ENCODE data around the gene SLC9A9.

Gene SLC9A9

GRCh38 chr3:143605233-143605950, 242.9 kb downstream of the SLC9A9 start:
- Histone ChIP-seq H3K27ac (ENCODE audit: low read depth, low read length) (no peak overlapping the region), H3K4me3 (ENCODE audit: low read length) (no peak overlapping the region), H3K9ac (ENCODE audit: low read length) (no peak overlapping the region), H3K36me3 (ENCODE audit: control insufficient read depth, insufficient read depth, low read length) (no peaks in the 10 kb centered on the region), H3K4me1 (ENCODE audit: control insufficient read depth, insufficient read depth, low read length) (no peaks in the 10 kb centered on the region), H3K27me3 (ENCODE audit: control insufficient read depth, insufficient read depth, low read length) (no peaks in the 10 kb centered on the region)

- Histone ChIP-seq H3K36me3 (ENCODE audit: control insufficient read depth, insufficient read depth, low read length) (no peaks in the 10 kb centered on the region), H3K4me1 (ENCODE audit: control insufficient read depth, insufficient read depth, low read length) (no peaks in the 10 kb centered on the region), H3K9ac (ENCODE audit: low read length) (no peak overlapping the region), H3K4me3 (ENCODE audit: low read length) (no peak overlapping the region), H3K27ac (ENCODE audit: low read depth, low read length) (no peak overlapping the region), H3K27me3 (ENCODE audit: control insufficient read depth, insufficient read depth, low read length) (no peaks in the 10 kb centered on the region)
Measured at GRCh38 chr3:143604402-143605185, 243.7 kb downstream of the SLC9A9 start.

GRCh38 chr3:143603774-143604173, 244.5 kb downstream of the SLC9A9 start:
- H3K36me3 ChIP-seq (ENCODE audit: control insufficient read depth, insufficient read depth, low read length), result no peaks in the 10 kb centered on the region
- no peaks in the 10 kb centered on the region for H3K27me3 ChIP-seq (ENCODE audit: control insufficient read depth, insufficient read depth, low read length)
- H3K4me1 ChIP-seq (ENCODE audit: control insufficient read depth, insufficient read depth, low read length), result no peaks in the 10 kb centered on the region
- no peak overlapping the region for H3K27ac ChIP-seq (ENCODE audit: low read depth, low read length)
- no peak overlapping the region for H3K9ac ChIP-seq (ENCODE audit: low read length)
- H3K4me3 ChIP-seq (ENCODE audit: low read length), result no peak overlapping the region

DNA sequence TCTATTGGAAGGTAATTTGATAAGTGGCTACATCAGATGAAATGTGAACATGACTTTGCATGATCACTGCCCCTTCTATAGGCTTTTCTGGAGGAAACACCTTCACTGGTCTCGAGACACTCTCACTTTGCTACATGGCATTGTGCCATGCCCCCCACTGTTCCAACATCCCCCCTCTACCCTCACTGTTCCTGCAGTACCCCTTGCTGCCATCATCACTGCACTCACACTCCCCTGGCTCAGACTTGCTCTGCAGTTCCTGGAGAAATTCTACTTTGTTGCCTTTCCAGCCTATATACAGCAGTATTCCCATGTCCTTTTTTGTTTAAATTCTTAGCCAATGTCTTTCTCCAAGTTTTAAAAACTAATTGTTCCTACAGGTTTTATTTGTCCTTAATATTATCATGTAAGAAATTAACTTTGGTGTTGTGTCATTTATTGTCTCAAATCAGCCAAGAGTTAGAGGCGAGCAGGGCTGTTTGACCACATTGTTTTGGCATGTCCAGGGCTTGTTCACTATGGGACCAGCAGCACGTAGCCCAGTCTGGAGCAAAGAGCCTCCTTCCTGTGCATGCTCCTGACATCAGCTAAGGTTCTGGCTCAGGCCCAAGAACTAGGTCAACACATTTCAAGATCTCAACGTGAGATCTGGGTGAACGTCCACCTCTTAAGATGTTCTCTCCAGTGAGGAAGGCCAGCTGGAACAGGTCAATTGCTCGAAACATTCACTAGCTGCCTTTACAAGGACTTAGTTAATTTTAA, 246.4 kb downstream of the SLC9A9 start:
- H3K27me3 ChIP-seq (ENCODE audit: control insufficient read depth, insufficient read depth, low read length), result no peaks in the 10 kb centered on the region
- H3K36me3 ChIP-seq (ENCODE audit: control insufficient read depth, insufficient read depth, low read length), result no peaks in the 10 kb centered on the region
- no peak overlapping the region for H3K27ac ChIP-seq (ENCODE audit: low read depth, low read length)

GRCh38 chr3:143600756-143601718, 247.2 kb downstream of the SLC9A9 start:
- no peak overlapping the region for H3K27ac ChIP-seq (ENCODE audit: low read depth, low read length)
- no peaks in the 10 kb centered on the region for H3K27me3 ChIP-seq (ENCODE audit: control insufficient read depth, insufficient read depth, low read length)
- no peaks in the 10 kb centered on the region for H3K36me3 ChIP-seq (ENCODE audit: control insufficient read depth, insufficient read depth, low read length)
- no peak overlapping the region for H3K4me3 ChIP-seq (ENCODE audit: low read length)
- H3K9ac ChIP-seq (ENCODE audit: low read length), result no peak overlapping the region
- no peaks in the 10 kb centered on the region for H3K4me1 ChIP-seq (ENCODE audit: control insufficient read depth, insufficient read depth, low read length)

More for the DNA sequence above, 246.4 kb downstream of the SLC9A9 start:
- Histone ChIP-seq H3K4me3 (ENCODE audit: low read length) (no peak overlapping the region), H3K9ac (ENCODE audit: low read length) (no peak overlapping the region), H3K4me1 (ENCODE audit: control insufficient read depth, insufficient read depth, low read length) (no peaks in the 10 kb centered on the region)

- Histone ChIP-seq H3K27me3 (ENCODE audit: control insufficient read depth, insufficient read depth, low read length) (no peaks in the 10 kb centered on the region), H3K27ac (ENCODE audit: low read depth, low read length) (no peak overlapping the region), H3K9ac (ENCODE audit: low read length) (no peak overlapping the region), H3K4me3 (ENCODE audit: low read length) (no peak overlapping the region), H3K36me3 (ENCODE audit: control insufficient read depth, insufficient read depth, low read length) (no peaks in the 10 kb centered on the region), H3K4me1 (ENCODE audit: control insufficient read depth, insufficient read depth, low read length) (no peaks in the 10 kb centered on the region)
Measured at GRCh38 chr3:143597774-143598652, 250.3 kb downstream of the SLC9A9 start.

- Histone ChIP-seq H3K9ac (ENCODE audit: low read length) (no peak overlapping the region), H3K4me3 (ENCODE audit: low read length) (no peak overlapping the region), H3K36me3 (ENCODE audit: control insufficient read depth, insufficient read depth, low read length) (no peaks in the 10 kb centered on the region), H3K4me1 (ENCODE audit: control insufficient read depth, insufficient read depth, low read length) (no peaks in the 10 kb centered on the region), H3K27me3 (ENCODE audit: control insufficient read depth, insufficient read depth, low read length) (no peaks in the 10 kb centered on the region), H3K27ac (ENCODE audit: low read depth, low read length) (no peak overlapping the region)
Measured at GRCh38 chr3:143596957-143597642, 251.2 kb downstream of the SLC9A9 start.

DNA sequence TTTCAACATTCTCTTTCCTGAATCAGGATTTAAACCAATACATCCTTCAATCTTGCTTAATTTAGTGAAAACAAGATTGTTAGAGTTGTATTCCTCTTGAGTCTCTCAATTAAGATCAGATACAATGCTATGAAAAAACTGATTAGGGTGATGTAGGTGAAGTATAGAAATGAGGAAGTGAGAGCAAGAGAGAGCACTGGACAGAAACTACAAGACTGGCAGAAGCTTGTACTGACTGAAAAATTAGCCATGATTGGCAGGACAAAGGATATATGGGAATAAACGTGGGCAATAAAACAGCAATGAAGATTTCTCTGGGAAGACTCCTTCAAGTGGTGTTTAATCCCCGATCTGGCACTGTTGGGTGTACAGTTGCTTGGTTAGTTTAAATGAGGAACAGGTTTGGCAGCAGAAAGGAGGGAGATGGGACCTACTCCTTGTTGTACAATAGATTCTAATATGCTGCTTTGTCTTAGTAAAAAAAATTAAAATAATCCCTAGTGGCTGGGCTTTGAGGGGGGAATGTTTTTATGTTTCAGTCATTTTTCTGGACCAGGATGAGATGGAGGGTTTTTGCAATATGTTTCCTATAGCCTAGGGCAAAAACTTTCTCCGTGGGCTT, 252.7 kb downstream of the SLC9A9 start:
- H3K9ac ChIP-seq (ENCODE audit: low read length), result no peak overlapping the region
- no peak overlapping the region for H3K27ac ChIP-seq (ENCODE audit: low read depth, low read length)
- no peak overlapping the region for H3K4me3 ChIP-seq (ENCODE audit: low read length)
- H3K27me3 ChIP-seq (ENCODE audit: control insufficient read depth, insufficient read depth, low read length), result no peaks in the 10 kb centered on the region
- no peaks in the 10 kb centered on the region for H3K4me1 ChIP-seq (ENCODE audit: control insufficient read depth, insufficient read depth, low read length)
- no peaks in the 10 kb centered on the region for H3K36me3 ChIP-seq (ENCODE audit: control insufficient read depth, insufficient read depth, low read length)

- H3K36me3 ChIP-seq (ENCODE audit: control insufficient read depth, insufficient read depth, low read length), result no peaks in the 10 kb centered on the region
- H3K4me1 ChIP-seq (ENCODE audit: control insufficient read depth, insufficient read depth, low read length), result no peaks in the 10 kb centered on the region
- no peak overlapping the region for H3K27ac ChIP-seq (ENCODE audit: low read depth, low read length)
- no peaks in the 10 kb centered on the region for H3K27me3 ChIP-seq (ENCODE audit: control insufficient read depth, insufficient read depth, low read length)
- no peak overlapping the region for H3K4me3 ChIP-seq (ENCODE audit: low read length)
- H3K9ac ChIP-seq (ENCODE audit: low read length), result no peak overlapping the region
Measured at GRCh38 chr3:143594206-143594605, 254.1 kb downstream of the SLC9A9 start.

DNA sequence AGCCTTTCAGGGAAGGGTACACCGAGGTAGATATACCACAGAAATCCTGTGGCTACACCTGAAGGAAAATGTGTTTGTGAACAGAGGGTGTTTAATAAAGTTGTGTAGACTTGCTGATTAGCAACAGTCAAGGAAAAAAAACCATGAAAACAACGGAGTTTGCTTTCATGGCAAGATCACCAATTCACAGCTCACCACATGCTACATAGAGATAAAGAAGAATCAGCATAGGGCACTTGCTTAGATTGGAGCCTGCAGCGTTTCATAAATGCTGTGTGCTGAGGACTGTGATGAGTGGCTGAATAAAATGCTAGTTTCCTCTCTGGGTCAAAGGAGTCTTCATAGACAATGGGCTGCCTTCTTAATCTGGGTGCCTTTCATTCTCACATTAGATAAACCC, 257.6 kb downstream of the SLC9A9 start:
- peaks cover 4% of the 10 kb centered on the region for H3K4me1 ChIP-seq (ENCODE audit: control insufficient read depth, insufficient read depth, low read length)
- H3K27me3 ChIP-seq (ENCODE audit: control insufficient read depth, insufficient read depth, low read length), result no peaks in the 10 kb centered on the region
- H3K9ac ChIP-seq (ENCODE audit: low read length), result no peak overlapping the region
- H3K36me3 ChIP-seq (ENCODE audit: control insufficient read depth, insufficient read depth, low read length), result no peaks in the 10 kb centered on the region
- H3K27ac ChIP-seq (ENCODE audit: low read depth, low read length), result no peak overlapping the region
- no peak overlapping the region for H3K4me3 ChIP-seq (ENCODE audit: low read length)
